ENCODE data around the gene ADORA2B.

ADORA2B gene

DNA sequence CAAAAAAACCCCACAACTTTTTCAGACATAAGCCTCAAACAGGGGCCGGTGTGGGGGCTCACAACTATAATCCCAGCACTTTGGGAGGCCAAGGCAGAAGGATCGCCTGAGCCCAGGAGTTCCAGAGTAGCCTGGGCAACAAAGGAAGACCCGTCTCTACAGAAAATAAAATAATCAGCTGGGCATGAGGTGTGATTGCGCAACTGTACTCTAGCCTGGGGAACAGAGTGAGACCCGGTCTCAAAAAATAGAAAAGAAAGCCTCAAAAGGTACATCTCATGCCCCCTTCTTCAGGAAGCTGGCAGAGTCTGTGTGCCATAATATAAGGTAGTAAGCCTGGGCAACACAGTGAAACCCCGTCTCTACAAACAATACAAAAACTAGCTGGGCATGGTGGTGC lies 51.4 kb downstream of the ADORA2B start:
- POLR2A ChIA-PET (ENCODE audit: low non-redundant PET): no interaction called here
- TF ChIP-seq CTCF (conservative IDR thresholded peaks at IDR 0.05; ENCODE audit: low read depth): no peak
- 0 out of 2 replicates have a peak overlapping the region, but pooled peaks have one; percentile 6 for H3K27ac ChIP-seq
- no peak for DNase-seq (ENCODE audit: low spot score)
- CTCF ChIA-PET: interaction anchor here (0.9 to 1.8 kb wide), 3 partner anchors 14 to 51 kb away, joined by 3 to 5 read pairs (median 3); partner anchors contain the start of gene ADORA2B

DNA sequence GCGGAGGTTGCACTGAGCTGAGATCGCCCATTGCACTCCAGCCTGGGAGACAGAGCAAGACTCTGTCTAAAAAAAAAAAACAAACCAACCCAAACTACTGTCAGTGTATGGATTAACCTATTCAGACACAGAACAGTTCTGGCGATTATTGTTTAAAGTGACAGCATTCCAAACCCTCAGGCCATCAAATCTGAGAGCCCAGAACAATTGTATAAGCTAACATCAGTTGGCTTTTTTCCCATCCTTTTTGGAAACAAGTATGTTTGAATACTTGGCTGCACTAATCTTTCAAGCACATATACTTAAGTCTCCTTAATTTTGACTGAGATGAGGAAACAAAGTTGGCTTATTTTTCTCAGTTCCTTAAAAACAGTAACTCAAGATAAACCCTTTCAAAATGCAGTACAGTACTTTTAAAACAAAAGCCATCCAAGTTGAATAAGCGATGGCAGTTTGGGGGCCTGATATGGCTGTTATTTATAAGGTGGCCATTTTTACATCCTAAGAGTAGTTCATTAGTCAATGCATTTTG lies 53.2 kb downstream of the ADORA2B start:
- peak overlapping the region; percentile 54 for H3K27ac ChIP-seq
- POLR2A ChIA-PET (ENCODE audit: low non-redundant PET): interaction anchor here (0.6 kb wide), 2 partner anchors 35 to 74 kb away, joined by 3 to 9 read pairs; no protein-coding TSS in a partner anchor
- no peak for DNase-seq (ENCODE audit: low spot score)
- CTCF ChIA-PET: interaction anchor here (0.7 to 1.7 kb wide), 5 partner anchors 12 to 117 kb away, joined by 3 to 12 read pairs (median 3); partner anchors contain the start of gene ADORA2B
- TF ChIP-seq CTCF (conservative IDR thresholded peaks at IDR 0.05; ENCODE audit: low read depth): no peak

DNA sequence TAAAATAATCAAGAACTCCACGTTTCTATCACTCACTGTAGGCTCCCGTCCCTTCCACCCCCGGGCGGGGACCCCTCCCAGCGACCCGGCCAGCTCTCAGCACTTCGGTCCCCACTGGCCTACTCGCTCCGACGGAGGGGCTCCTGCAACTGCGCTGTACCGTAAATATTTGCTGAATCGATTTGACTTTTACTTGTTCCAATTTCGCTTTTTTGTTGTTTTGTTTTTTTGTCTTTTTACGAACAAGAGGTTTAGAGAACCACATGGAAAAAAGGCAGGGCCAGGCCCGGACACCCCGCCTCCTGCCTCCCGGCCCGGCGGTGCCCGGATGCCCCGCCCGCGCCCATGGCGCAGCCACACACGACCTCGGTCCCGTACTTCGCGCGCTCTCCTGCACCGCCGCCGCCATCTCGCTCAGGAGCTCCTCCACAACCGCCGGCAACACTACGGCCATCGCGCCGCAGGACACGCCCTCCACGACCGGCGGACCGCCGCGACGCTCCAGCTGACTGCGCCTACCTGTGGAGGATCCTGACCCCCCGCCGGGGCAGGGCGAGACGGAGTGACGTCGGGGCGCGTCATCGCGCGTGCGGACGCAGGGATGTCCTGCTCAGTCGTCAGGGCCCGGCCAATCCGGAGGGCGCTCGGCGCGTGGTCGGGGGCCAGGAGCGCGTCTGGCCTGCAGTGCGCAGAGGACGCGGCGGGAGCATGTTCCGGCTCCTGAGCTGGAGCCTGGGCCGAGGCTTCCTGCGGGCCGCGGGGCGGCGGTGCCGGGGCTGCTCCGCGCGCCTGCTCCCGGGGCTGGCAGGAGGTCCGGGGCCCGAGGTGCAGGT lies 54.4 kb downstream of the ADORA2B start, which contains the start of the genes TTC19 and ZSWIM7:
TTC19 (plus strand) TSS at position 684 of the 833 bp plus-strand sequence; CDS start at position 709, 25 bp downstream.
ZSWIM7 (minus strand) TSS at position 564 of the 833 bp plus-strand sequence; CDS start at position 454, 110 bp downstream.
- H3K27ac ChIP-seq: peak within 1 kb of the TSS; percentile 96
- ChIA-PET POLR2A (ENCODE audit: low non-redundant PET) (interaction anchor here (0.7 to 1.7 kb wide), 4 partner anchors 49 to 344 kb away, joined by 3 to 12 read pairs (median 6); partner anchors contain the start of gene ADORA2B), CTCF (interaction anchor here (0.7 to 1.7 kb wide), 4 partner anchors 13 to 218 kb away, joined by 3 to 12 read pairs (median 3); partner anchors contain the start of gene ADORA2B)
- TF ChIP-seq CTCF (conservative IDR thresholded peaks at IDR 0.05; ENCODE audit: low read depth): no peak
- peak; percentile 98 for DNase-seq (ENCODE audit: low spot score)

DNA sequence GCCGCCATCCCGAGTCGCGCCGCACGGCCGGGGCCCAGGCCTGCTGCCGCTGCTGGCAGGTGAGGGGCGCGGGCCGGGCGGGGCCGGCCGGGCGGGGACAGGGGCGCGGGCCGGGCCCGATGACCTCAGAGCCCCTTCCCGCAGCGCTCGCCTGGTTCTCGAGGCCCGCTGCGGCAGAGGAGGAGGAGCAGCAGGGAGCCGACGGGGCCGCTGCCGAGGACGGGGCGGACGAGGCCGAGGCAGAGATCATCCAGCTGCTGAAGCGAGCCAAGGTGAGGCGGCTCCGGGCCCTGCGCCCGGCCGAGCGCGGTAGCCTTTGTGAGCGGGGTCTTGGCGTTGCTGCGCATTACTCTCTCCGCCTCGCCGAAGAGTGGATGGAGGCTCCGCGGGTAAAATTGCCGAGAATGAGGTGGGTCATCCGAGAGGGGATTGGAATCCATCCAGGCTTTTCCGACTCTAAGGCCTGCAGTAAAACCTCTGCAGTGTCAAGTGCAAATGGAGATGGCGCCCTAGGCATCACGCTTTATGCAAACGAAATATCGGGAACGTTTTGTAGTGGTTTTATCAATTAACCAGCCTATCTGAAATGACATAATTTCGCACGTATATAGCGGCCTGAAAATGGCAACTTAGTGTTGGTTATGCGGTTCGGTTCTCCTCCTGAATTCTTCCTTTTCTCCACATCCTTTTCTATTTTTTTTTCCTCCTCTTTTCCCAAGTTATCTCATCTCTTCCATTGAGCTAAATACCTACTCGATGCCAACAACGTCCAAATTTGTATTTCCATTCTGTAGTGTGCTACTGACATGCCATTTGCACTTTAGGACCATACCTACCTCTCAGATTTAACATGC lies 55.3 kb downstream of the ADORA2B start:
- H3K27ac ChIP-seq: peak overlapping the region; percentile 96
- peak; percentile 27 for DNase-seq (ENCODE audit: low spot score)
- CTCF ChIA-PET: interaction anchor here (0.6 to 1.7 kb wide), 2 partner anchors 10 to 55 kb away, joined by 4 to 12 read pairs; partner anchors contain the start of gene ADORA2B
- TF ChIP-seq CTCF (conservative IDR thresholded peaks at IDR 0.05; ENCODE audit: low read depth): no peak
- POLR2A ChIA-PET (ENCODE audit: low non-redundant PET): interaction anchor here (0.7 to 1.7 kb wide), 3 partner anchors 52 to 345 kb away, joined by 3 to 12 read pairs (median 4); partner anchors contain the start of gene ADORA2B

- no peak for DNase-seq (ENCODE audit: low spot score)
- POLR2A ChIA-PET (ENCODE audit: low non-redundant PET): no interaction called here
- H3K27ac ChIP-seq: no peak overlapping the region
- TF ChIP-seq CTCF (conservative IDR thresholded peaks at IDR 0.05; ENCODE audit: low read depth): no peak
- CTCF ChIA-PET: interaction anchor here (0.6 to 0.7 kb wide), 2 partner anchors 56 to 498 kb away, joined by 3 read pairs; partner anchors contain the start of gene ADORA2B
Measured at GRCh38 chr17:16001226-16001897, 56.4 kb downstream of the ADORA2B start.
